Measurements from ENCODE around the gene KIF1A. TPM values are rescaled to one million over a fixed set of nuclear protein-coding genes. Genes with fewer than 3 reads are reported as not detected.

KIF1A gene
- total and polyA plus RNA-seq, 2 of the 8 experiments (the other 6 are each of a cell fraction or from before 2014, with no cell fraction given) = 61.3 to 281 TPM

- no peak overlapping the region for H3K4me2 ChIP-seq (ENCODE audit: insufficient read depth in 1 of 2, low read depth in 2 of 2, low read length in 2 of 2)
- WGBS, 2 experiments (ENCODE audit: extremely low coverage in 1 of 2, insufficient coverage in 1 of 2, insufficient read length in 1 of 2, insufficient replicate concordance in 2 of 2, low coverage in 1 of 2, low lambda C conversion rate in 2 of 2, missing lambda C conversion rate in 1 of 2) = 92% methylated on average over 17 of the region's 17 CpGs; no CpG with 5 or more reads in 1 of the 2 experiments
- CTCF ChIA-PET (ENCODE audit: partially characterized antibody) = no interaction called here
- TF ChIP-seq JUN (IDR thresholded peaks at IDR 0.05; ENCODE audit: low read depth, low read length) (no peak), RFX5 (IDR thresholded peaks at IDR 0.05; ENCODE audit: borderline replicate concordance, low read depth, low read length) (no peak), NANOG (IDR thresholded peaks at IDR 0.05; ENCODE audit: insufficient read depth, low read depth, low read length, poor library complexity, severe bottlenecking) (no peak), EZH2 (IDR thresholded peaks at IDR 0.05; ENCODE audit: low read depth, low read length, severe bottlenecking) (no peak), CHD1 (IDR thresholded peaks at IDR 0.05; ENCODE audit: low read depth, low read length) (no peak), CBX5 (IDR thresholded peaks at IDR 0.05; ENCODE audit: low read depth, low read length) (no peak), SP4 (IDR thresholded peaks at IDR 0.05; ENCODE audit: low read length) (no peak), USF2 (IDR thresholded peaks at IDR 0.05; ENCODE audit: low read length) (no peak), CTCF (IDR thresholded peaks at IDR 0.05; ENCODE audit: control extremely low read depth in 1 of 3, insufficient read depth in 1 of 3, low read depth in 1 of 3, low read length in 3 of 3) (no peak)
Measured at GRCh38 chr2:240836781-240837467, 16.9 kb upstream of the KIF1A start.

More at GRCh38 chr2:240836781-240837467, 16.9 kb upstream of the KIF1A start:
- Histone ChIP-seq H2BK15ac (ENCODE audit: low read length) (no peak overlapping the region), H4K20me1 (replicated peaks in 1 of 2; ENCODE audit: control insufficient read depth in 1 of 2, insufficient read depth in 2 of 2, low read length in 2 of 2) (peaks cover 0 to 5% of the 10 kb centered on the region in 2 experiments), H3K79me1 (ENCODE audit: low read depth, low read length) (no peaks in the 10 kb centered on the region), H3K9me3 (ENCODE audit: insufficient read depth in 2 of 2, low read depth in 1 of 2, low read length in 1 of 2) (no peaks in the 10 kb centered on the region), H3K23me2 (ENCODE audit: low read depth, low read length) (peaks cover 1% of the 10 kb centered on the region; the same call in 1 of the 2 replicates), H3K14ac (ENCODE audit: insufficient read length) (no peak overlapping the region), H3K27ac (ENCODE audit: low read depth, low read length) (no peak overlapping the region), H4K8ac (ENCODE audit: extremely low read depth, insufficient read depth, low read length) (no peak overlapping the region; the same call in 1 of the 2 replicates), H3K23ac (ENCODE audit: insufficient read length) (no peak overlapping the region), H3K18ac (ENCODE audit: extremely low read depth, low read length) (no peak overlapping the region), H2AK5ac (ENCODE audit: low read depth, low read length) (no peak overlapping the region), H3K56ac (replicated peaks; ENCODE audit: insufficient read length, low read depth, low read length) (no peak overlapping the region), H4K91ac (replicated peaks; ENCODE audit: insufficient read length, low read length) (no peak overlapping the region), H3K9ac (replicated peaks in 1 of 4; ENCODE audit: extremely low read depth in 1 of 4, low read depth in 3 of 4, low read length in 3 of 4) (no peak overlapping the region), H2BK12ac (ENCODE audit: low read depth, low read length) (no peak overlapping the region), H3K36me3 (ENCODE audit: control insufficient read depth in 2 of 4, insufficient read depth in 4 of 4, low read length in 3 of 4) (no peaks in the 10 kb centered on the region), H4K5ac (ENCODE audit: insufficient read length, low read depth, low read length) (no peak overlapping the region), H3K4me3 (ENCODE audit: extremely low read depth in 1 of 4, insufficient read depth in 2 of 4, low read depth in 3 of 4, low read length in 4 of 4) (no peak overlapping the region), H3K4me1 (replicated peaks in 1 of 4; ENCODE audit: control insufficient read depth in 3 of 4, insufficient read depth in 4 of 4, low read length in 3 of 4) (peaks cover 0 to 2% (median 0%) of the 10 kb centered on the region in 4 experiments; a peak in 1 of 7 replicates), H3K79me2 (ENCODE audit: control insufficient read depth in 1 of 2, insufficient read depth in 2 of 2, low read length in 2 of 2) (no peaks in the 10 kb centered on the region), H3K4ac (replicated peaks; ENCODE audit: insufficient read length, low read depth, low read length) (no peak overlapping the region), H2BK120ac (replicated peaks; ENCODE audit: low read depth, low read length) (no peak overlapping the region), H3K27me3 (replicated peaks in 1 of 4; ENCODE audit: control insufficient read depth in 3 of 4, extremely low read depth in 1 of 4, insufficient read depth in 3 of 4, low read length in 3 of 4) (peaks cover 0 to 5% (median 1%) of the 10 kb centered on the region in 4 experiments; a peak in 1 of 7 replicates), H2BK5ac (ENCODE audit: low read depth, low read length) (no peak overlapping the region), H2BK20ac (ENCODE audit: low read length) (no peak overlapping the region), H2AFZ (ENCODE audit: low read length) (no peak overlapping the region)
- no peak for DNase-seq (ENCODE audit: low read depth in 1 of 2, low spot score in 2 of 2)
- no peak for FAIRE-seq
- POLR2A ChIA-PET (ENCODE audit: partially characterized antibody) = interaction anchor here (1.3 kb wide), 1 partner anchor 15 kb away, joined by 4 read pairs; no protein-coding TSS in a partner anchor
